Neural progenitor cell (in vitro differentiated cells): Measurements from ENCODE around the gene PPM1B. TPM values are rescaled to one million over a fixed set of nuclear protein-coding genes. Genes with fewer than 3 reads are reported as not detected.

Experiments used
- DNase-seq: peaks from one replicate; pipeline ENCODE4 v3.0.0-alpha.2; 2016; ENCODE audit warnings: low spot score
- H2AFZ ChIP-seq: fragments of 200-600 bp; sonication (generic); replicated peaks from 2 replicates; pipeline ENCODE4 v1.6.1; 2016; ENCODE audit warnings: antibody characterized with exemption
- H3F3A ChIP-seq: fragments of 200-600 bp; sonication (generic); 2 replicates; pipeline ENCODE4 v1.6.1; 2016; ENCODE audit warnings: antibody characterized with exemption, low read depth
- H3K27ac ChIP-seq: fragments of 200-600 bp; sonication (generic); 2 replicates; pipeline ENCODE4 v1.5.1; 2016; ENCODE audit warnings: mild to moderate bottlenecking
- H3K27me3 ChIP-seq: fragments of 200-600 bp; sonication (generic); 2 replicates; pipeline ENCODE4 v1.6.1; 2016; ENCODE audit warnings: mild to moderate bottlenecking, moderate library complexity
- H3K36me3 ChIP-seq: fragments of 200-600 bp; sonication (generic); 2 replicates; pipeline ENCODE4 v1.5.1; 2016
- H3K4me1 ChIP-seq: fragments of 200-600 bp; sonication (generic); 2 replicates; pipeline ENCODE4 v1.6.1; 2016; ENCODE audit warnings: mixed run types
- H3K4me2 ChIP-seq: fragments of 200-600 bp; sonication (generic); 2 replicates; pipeline ENCODE4 v1.6.1; 2016
- H3K4me3 ChIP-seq: fragments of 200-600 bp; sonication (generic); 2 replicates; pipeline ENCODE4 v1.5.1; 2016
- H3K79me2 ChIP-seq: fragments of 200-600 bp; sonication (generic); 2 replicates; pipeline ENCODE4 v1.6.1; 2016; ENCODE audit warnings: low read depth
- H3K9ac ChIP-seq: fragments of 200-600 bp; sonication (generic); 2 replicates; pipeline ENCODE4 v1.6.1; 2016
- H3K9me3 ChIP-seq: fragments of 200-600 bp; sonication (generic); 2 replicates; pipeline ENCODE4 v1.5.1; 2016; ENCODE audit warnings: low read depth
- H4K20me1 ChIP-seq: fragments of 200-600 bp; sonication (generic); 2 replicates; pipeline ENCODE4 v1.6.1; 2016; ENCODE audit warnings: low read depth
- H3K27ac Mint-ChIP-seq: 3 replicates; pipeline ENCODE4 v1.8.0; 2021; ENCODE audit warnings: mixed read lengths
- H3K27me3 Mint-ChIP-seq: 2 replicates; pipeline ENCODE4 v1.8.0; 2022; ENCODE audit warnings: low read depth, mild to moderate bottlenecking, inconsistent platforms, moderate library complexity, mixed read lengths; ENCODE audit not compliant: insufficient read depth
- H3K36me3 Mint-ChIP-seq: 3 replicates; pipeline ENCODE4 v1.8.0; 2021; ENCODE audit warnings: mixed read lengths
- H3K4me1 Mint-ChIP-seq: 3 replicates; pipeline ENCODE4 v1.8.0; 2021; ENCODE audit warnings: mixed read lengths
- H3K4me3 Mint-ChIP-seq: 3 replicates; pipeline ENCODE4 v1.8.0; 2021; ENCODE audit warnings: mild to moderate bottlenecking, moderate library complexity, mixed read lengths
- H3K9me3 Mint-ChIP-seq: 3 replicates; pipeline ENCODE4 v1.8.0; 2020; ENCODE audit warnings: mixed read lengths
- EZH2 ChIP-seq: fragments of 200-600 bp; sonication (generic); IDR thresholded peaks from 2 replicates; pipeline ENCODE4 v1.6.1; 2017; ENCODE audit warnings: antibody characterized with exemption, mild to moderate bottlenecking, moderate library complexity
- EZH2phosphoT487 ChIP-seq: fragments of 200-600 bp; sonication (generic); IDR thresholded peaks from 2 replicates; pipeline ENCODE4 v1.6.1; 2017; ENCODE audit warnings: antibody characterized with exemption
- total RNA-seq: library from RNA; depleted of rRNA; stranded (reverse); fragments of >200 nt; gene quantifications from 2 replicates; pipeline ENCODE4 v1.2.3, GENCODE V29; 2015; ENCODE audit warnings: low replicate concordance
- TF ChIP-seq, protein P1 (sequence below): fragments of 200-600 bp; sonication (generic); IDR thresholded peaks from 2 replicates; pipeline ENCODE4 v1.5.1; 2017; ENCODE audit warnings: antibody characterized with exemption, mild to moderate bottlenecking

Gene PPM1B
- total RNA-seq, 1 donor from 2014 or later = 86.6 TPM

DNA sequence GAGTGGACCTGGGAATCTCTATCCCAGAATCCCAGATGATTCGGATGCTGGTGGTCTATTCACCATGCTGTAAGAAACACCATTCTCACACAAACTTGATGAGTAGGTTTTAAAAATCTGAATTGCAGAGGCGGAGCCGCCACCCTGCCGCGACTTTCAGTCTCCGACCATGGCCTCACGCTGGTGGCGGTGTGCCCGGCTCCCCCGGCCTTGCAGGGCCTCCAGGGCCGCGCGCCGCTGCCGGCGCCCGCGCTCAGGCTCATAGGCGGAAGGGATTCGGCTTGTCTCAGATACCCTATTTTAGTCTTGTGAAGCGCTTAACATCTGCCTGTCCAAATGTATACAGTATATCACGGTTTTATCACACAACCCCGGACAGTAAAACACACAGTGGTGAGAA, 2.6 kb upstream of the PPM1B start:
- H3K36me3 Mint-ChIP-seq = peaks cover 3% of the 10 kb centered on the region

DNA sequence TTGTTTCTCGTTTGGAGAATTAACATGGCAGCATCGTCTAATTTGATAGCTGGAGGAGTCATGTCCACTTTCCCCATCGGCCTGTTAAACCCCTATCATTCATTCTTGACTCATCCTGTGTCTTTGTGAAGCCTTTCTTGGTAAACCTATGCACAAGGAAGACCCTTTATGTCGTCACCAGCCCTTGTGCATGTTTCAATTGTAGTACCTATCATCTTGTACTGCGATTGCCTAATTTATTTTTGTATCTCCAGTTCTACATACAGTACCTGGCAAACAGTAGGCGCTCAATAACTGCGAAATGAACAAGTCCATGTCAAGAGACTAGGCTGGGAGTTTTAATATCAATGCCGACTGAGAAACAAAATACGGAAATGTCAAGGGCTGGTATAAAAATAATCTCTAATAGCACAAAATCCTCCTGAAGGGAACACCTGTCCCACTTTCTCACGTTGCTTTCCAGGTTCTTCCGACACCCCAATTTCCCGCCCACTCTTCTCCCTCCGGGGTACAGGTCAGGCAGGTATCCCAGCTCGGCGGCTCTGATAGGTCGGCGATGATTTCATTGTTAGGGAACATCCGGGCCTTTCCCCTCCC, 1.3 kb upstream of the PPM1B start:
- Mint-ChIP-seq H3K27me3 (peaks cover 11% of the 10 kb centered on the region), H3K4me3 (peak overlapping the region; percentile 99), H3K9me3 (peaks cover 17% of the 10 kb centered on the region), H3K36me3 (peaks cover 3% of the 10 kb centered on the region), H3K4me1 (peaks cover 20% of the 10 kb centered on the region), H3K27ac (peak overlapping the region; percentile 97)
- H3K4me1 ChIP-seq = peaks cover 8% of the 10 kb centered on the region
- H3K27ac ChIP-seq = no peak overlapping the region
- peak overlapping the region; percentile 56 for H3K4me2 ChIP-seq
- no peak for DNase-seq
- no peak for TF ChIP-seq EZH2phosphoT487
- TF ChIP-seq, protein P1, sequence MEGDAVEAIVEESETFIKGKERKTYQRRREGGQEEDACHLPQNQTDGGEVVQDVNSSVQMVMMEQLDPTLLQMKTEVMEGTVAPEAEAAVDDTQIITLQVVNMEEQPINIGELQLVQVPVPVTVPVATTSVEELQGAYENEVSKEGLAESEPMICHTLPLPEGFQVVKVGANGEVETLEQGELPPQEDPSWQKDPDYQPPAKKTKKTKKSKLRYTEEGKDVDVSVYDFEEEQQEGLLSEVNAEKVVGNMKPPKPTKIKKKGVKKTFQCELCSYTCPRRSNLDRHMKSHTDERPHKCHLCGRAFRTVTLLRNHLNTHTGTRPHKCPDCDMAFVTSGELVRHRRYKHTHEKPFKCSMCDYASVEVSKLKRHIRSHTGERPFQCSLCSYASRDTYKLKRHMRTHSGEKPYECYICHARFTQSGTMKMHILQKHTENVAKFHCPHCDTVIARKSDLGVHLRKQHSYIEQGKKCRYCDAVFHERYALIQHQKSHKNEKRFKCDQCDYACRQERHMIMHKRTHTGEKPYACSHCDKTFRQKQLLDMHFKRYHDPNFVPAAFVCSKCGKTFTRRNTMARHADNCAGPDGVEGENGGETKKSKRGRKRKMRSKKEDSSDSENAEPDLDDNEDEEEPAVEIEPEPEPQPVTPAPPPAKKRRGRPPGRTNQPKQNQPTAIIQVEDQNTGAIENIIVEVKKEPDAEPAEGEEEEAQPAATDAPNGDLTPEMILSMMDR = no peak
- TF ChIP-seq EZH2 = no peak
- peaks cover 37% of the 10 kb centered on the region for H3K79me2 ChIP-seq
- peak overlapping the region; percentile 92 for H2AFZ ChIP-seq
- H3K4me3 ChIP-seq = peak overlapping the region; percentile 56
- no peaks in the 10 kb centered on the region for H3K9me3 ChIP-seq
- H4K20me1 ChIP-seq = peaks cover 32% of the 10 kb centered on the region
- no peak overlapping the region for H3K9ac ChIP-seq
- H3K36me3 ChIP-seq = no peaks in the 10 kb centered on the region
- peaks cover 24% of the 10 kb centered on the region for H3F3A ChIP-seq
- H3K27me3 ChIP-seq = no peaks in the 10 kb centered on the region

More for the DNA sequence above, 2.6 kb upstream of the PPM1B start:
- no peak overlapping the region for H2AFZ ChIP-seq
- H3K27ac Mint-ChIP-seq = no peak overlapping the region
- no peak overlapping the region for H3K4me3 Mint-ChIP-seq
- peaks cover 24% of the 10 kb centered on the region for H3K79me2 ChIP-seq
- DNase-seq = peak; percentile 18
- no peak for TF ChIP-seq EZH2
- peaks cover 15% of the 10 kb centered on the region for H3K4me1 Mint-ChIP-seq
- H4K20me1 ChIP-seq = peaks cover 20% of the 10 kb centered on the region
- peaks cover 17% of the 10 kb centered on the region for H3K9me3 Mint-ChIP-seq
- H3F3A ChIP-seq = peaks cover 24% of the 10 kb centered on the region
- no peaks in the 10 kb centered on the region for H3K9me3 ChIP-seq
- peaks cover 11% of the 10 kb centered on the region for H3K27me3 Mint-ChIP-seq
- no peak overlapping the region for H3K4me3 ChIP-seq
- H3K9ac ChIP-seq = no peak overlapping the region
- no peak overlapping the region for H3K4me2 ChIP-seq
- no peak overlapping the region for H3K27ac ChIP-seq
- peaks cover under 1% of the 10 kb centered on the region for H3K4me1 ChIP-seq
- H3K27me3 ChIP-seq = no peaks in the 10 kb centered on the region
- no peaks in the 10 kb centered on the region for H3K36me3 ChIP-seq

DNA sequence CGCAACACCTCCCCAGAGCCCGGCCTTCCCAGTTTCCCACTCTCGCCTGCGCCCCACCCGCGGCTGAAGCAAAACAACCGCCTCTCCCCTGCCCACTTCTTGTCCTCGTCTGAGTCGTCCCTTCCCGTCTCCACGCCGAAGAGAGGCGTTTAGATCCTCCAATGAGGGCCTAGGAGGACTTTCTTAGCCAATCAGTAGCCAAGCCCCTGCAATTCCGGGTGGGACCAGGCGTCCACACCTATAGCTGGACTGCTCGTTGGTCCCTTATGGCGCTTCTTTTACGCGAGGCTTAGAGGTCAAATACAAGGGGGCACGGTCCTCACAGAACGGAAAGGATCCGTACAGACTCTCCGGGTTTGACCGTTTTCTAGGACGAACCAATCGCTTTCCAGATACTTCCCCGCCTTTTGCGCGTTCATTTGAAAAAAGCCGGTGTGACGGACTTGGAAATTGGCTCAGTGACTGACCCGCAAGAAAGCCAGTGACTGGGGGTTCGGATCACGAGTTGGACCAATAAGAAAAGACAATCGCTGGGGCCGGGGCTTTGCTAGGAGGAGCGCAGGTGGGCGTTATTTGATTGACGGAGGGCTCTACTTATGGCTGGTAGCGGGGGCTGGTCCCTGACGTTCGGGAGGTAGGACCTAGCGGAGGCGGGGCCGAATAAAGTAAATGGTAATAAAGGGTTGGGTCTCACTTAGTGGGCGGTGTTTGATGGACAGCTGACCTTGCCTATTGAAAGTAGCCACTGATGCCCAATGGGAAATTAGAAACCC, 581 bp upstream of the PPM1B start:
- H3K27me3 Mint-ChIP-seq = peaks cover 11% of the 10 kb centered on the region
- H3K36me3 Mint-ChIP-seq = peaks cover 6% of the 10 kb centered on the region
- Histone ChIP-seq H3K79me2 (peaks cover 44% of the 10 kb centered on the region), H4K20me1 (peaks cover 39% of the 10 kb centered on the region), H3K27ac (peak overlapping the region; percentile 91), H3K9me3 (no peaks in the 10 kb centered on the region), H3K36me3 (no peaks in the 10 kb centered on the region), H3K4me1 (peaks cover 8% of the 10 kb centered on the region), H3K4me3 (peak overlapping the region; percentile 56), H3K4me2 (peak overlapping the region; percentile 56), H3K27me3 (no peaks in the 10 kb centered on the region), H3F3A (peaks cover 24% of the 10 kb centered on the region), H3K9ac (no peak overlapping the region), H2AFZ (peak overlapping the region; percentile 92)
- peak overlapping the region; percentile 97 for H3K27ac Mint-ChIP-seq
- H3K4me1 Mint-ChIP-seq = peaks cover 22% of the 10 kb centered on the region
- peaks cover 17% of the 10 kb centered on the region for H3K9me3 Mint-ChIP-seq
- no peak for TF ChIP-seq EZH2phosphoT487
- H3K4me3 Mint-ChIP-seq = peak overlapping the region; percentile 99
- DNase-seq = peak; percentile 100

DNA sequence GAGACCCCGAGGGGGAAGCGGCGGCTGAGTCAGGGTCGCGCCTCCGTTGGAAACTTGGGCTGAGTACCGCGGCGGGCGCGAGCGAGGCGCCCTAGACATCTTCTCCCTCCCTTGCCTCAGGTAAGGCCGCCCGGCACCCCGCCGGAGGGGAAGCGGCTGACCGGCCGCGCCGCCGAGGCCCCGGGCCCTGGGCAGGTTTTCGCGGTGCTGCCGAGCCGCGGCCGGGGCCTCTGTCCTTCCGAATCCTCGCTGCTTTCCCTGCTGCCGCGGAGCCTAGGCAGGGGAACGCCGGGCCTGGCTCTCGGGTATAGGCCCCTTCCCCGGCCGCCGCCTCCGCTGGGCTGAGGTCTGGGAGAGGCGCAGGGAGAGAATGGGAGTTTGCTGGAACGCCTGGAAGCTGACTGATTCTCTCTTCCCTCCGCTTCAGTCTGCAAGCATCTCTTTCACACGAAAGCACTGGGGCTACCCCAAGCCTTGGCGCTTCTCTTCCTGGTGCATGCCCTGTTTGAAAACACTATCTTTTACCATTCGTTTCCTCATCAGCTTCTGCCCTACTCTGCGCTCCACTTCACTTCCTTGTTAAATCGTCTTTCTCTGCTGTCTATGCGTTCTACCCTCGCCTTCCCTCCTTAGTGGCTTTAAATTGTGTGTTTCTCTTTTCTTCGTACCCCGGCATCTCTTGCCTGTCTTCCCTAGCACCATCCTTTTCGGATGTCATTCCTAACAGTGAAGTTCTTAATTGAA, 652 bp downstream of the PPM1B start:
- Mint-ChIP-seq H3K9me3 (peaks cover 16% of the 10 kb centered on the region), H3K36me3 (peaks cover 6% of the 10 kb centered on the region), H3K4me1 (peaks cover 23% of the 10 kb centered on the region), H3K27ac (peak overlapping the region; percentile 72), H3K4me3 (peak overlapping the region; percentile 99), H3K27me3 (peaks cover 8% of the 10 kb centered on the region)
- H3K4me1 ChIP-seq = peaks cover 13% of the 10 kb centered on the region
- no peak for DNase-seq
- peaks cover 30% of the 10 kb centered on the region for H3F3A ChIP-seq
- H3K27me3 ChIP-seq = no peaks in the 10 kb centered on the region
- H3K4me3 ChIP-seq = peak overlapping the region; percentile 97
- H2AFZ ChIP-seq = peak overlapping the region; percentile 51
- H3K9me3 ChIP-seq = no peaks in the 10 kb centered on the region
- peak overlapping the region; percentile 48 for H3K27ac ChIP-seq
- H3K9ac ChIP-seq = peak overlapping the region; percentile 88
- peak overlapping the region; percentile 95 for H3K4me2 ChIP-seq
- peaks cover 51% of the 10 kb centered on the region for H4K20me1 ChIP-seq
- peaks cover 56% of the 10 kb centered on the region for H3K79me2 ChIP-seq
- TF ChIP-seq EZH2phosphoT487 = no peak
- H3K36me3 ChIP-seq = no peaks in the 10 kb centered on the region
